Measurements from ENCODE around the gene RFX2.
"Not testable (repeated sequence)": the region's sequence is repeated elsewhere in the genome, so short reads cannot be mapped to it uniquely, and the experiment has no call there.

DNA sequence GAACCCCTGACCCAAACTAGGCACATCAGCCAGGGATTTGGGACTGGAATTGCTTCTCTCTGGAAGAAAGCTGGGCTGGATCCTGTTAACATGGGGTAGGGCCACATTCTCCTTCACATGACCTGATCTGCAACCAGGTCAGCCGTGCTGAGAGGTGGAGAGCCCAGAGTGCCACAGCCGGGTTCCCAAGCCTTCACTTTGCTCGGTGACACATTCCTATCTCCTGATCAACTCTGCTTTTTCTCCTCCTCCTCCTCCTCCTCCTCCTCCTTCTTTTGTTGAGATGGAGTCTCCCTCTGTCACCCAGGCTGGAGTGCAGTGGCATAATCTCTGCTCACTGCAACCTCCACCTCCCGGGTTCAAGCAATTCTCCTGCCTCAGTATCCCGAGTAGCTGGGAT, 124.5 kb downstream of the RFX2 start:
- TF ChIP-seq, protein P1, sequence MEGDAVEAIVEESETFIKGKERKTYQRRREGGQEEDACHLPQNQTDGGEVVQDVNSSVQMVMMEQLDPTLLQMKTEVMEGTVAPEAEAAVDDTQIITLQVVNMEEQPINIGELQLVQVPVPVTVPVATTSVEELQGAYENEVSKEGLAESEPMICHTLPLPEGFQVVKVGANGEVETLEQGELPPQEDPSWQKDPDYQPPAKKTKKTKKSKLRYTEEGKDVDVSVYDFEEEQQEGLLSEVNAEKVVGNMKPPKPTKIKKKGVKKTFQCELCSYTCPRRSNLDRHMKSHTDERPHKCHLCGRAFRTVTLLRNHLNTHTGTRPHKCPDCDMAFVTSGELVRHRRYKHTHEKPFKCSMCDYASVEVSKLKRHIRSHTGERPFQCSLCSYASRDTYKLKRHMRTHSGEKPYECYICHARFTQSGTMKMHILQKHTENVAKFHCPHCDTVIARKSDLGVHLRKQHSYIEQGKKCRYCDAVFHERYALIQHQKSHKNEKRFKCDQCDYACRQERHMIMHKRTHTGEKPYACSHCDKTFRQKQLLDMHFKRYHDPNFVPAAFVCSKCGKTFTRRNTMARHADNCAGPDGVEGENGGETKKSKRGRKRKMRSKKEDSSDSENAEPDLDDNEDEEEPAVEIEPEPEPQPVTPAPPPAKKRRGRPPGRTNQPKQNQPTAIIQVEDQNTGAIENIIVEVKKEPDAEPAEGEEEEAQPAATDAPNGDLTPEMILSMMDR (IDR thresholded peaks at IDR 0.05), result not testable (repeated sequence)
- not testable (repeated sequence) for TF ChIP-seq ZFX (IDR thresholded peaks at IDR 0.05; ENCODE audit: borderline replicate concordance)

Data from 22Rv1 (cell line).